GM20000 (cell line): ENCODE results near the gene SC5D.

ENCODE experiments used
- DNase-seq: peaks from one replicate; pipeline ENCODE4 v3.0.0; 2012; ENCODE audit warnings: low spot score
- TF ChIP-seq, protein P1 (sequence below): IDR thresholded peaks from 2 replicates; pipeline ENCODE4 v1.5.1; 2012; ENCODE audit warnings: mild to moderate bottlenecking, control low read depth; ENCODE audit errors: extremely low read depth, missing control alignments

Gene SC5D

DNA sequence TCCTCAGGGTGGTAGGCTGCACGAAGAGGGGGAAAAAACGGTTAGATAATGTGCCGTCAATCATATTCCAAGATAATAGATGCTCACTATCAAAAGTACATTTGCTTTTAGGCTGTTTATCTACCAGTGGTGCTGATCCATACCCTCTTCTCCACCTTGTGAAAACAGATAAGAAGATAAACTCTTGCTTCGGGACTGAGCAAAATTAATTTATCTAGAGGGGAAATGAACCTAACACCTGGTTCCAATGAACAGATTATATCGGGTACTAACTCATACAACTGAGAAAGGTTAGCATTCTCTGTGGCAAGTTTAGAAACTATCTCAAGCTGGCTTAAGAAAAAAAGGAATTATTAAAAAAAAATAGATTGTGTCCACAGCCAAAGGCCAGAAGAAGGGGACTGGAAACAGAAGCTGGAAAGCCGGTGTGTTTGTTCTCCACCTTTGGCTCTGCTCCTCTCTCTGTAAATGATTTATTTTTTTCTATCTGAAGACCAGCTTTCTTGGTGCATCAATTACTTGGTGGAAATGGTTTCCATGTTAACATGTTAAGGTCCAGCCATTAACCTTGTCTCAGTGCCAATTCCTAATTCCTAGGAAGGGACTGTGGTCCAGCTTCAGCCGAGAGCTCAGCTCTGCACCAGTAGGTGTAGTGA lies 55.8 kb downstream of the SC5D start:
- no peak for DNase-seq
- TF ChIP-seq, protein P1, sequence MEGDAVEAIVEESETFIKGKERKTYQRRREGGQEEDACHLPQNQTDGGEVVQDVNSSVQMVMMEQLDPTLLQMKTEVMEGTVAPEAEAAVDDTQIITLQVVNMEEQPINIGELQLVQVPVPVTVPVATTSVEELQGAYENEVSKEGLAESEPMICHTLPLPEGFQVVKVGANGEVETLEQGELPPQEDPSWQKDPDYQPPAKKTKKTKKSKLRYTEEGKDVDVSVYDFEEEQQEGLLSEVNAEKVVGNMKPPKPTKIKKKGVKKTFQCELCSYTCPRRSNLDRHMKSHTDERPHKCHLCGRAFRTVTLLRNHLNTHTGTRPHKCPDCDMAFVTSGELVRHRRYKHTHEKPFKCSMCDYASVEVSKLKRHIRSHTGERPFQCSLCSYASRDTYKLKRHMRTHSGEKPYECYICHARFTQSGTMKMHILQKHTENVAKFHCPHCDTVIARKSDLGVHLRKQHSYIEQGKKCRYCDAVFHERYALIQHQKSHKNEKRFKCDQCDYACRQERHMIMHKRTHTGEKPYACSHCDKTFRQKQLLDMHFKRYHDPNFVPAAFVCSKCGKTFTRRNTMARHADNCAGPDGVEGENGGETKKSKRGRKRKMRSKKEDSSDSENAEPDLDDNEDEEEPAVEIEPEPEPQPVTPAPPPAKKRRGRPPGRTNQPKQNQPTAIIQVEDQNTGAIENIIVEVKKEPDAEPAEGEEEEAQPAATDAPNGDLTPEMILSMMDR, result no peak

GRCh38 chr11:121349790-121350189 lies 57.2 kb downstream of the SC5D start:
- DNase-seq, result no peak
- TF ChIP-seq, protein P1, result no peak

- TF ChIP-seq, protein P1, result no peak
These were observed 57.9 kb downstream of the SC5D start for GRCh38 chr11:121350314-121351082.

GRCh38 chr11:121351083-121351630 lies 58.6 kb downstream of the SC5D start:
- TF ChIP-seq, protein P1, result no peak

More at GRCh38 chr11:121350314-121351082, 57.9 kb downstream of the SC5D start:
- no peak for DNase-seq

DNA sequence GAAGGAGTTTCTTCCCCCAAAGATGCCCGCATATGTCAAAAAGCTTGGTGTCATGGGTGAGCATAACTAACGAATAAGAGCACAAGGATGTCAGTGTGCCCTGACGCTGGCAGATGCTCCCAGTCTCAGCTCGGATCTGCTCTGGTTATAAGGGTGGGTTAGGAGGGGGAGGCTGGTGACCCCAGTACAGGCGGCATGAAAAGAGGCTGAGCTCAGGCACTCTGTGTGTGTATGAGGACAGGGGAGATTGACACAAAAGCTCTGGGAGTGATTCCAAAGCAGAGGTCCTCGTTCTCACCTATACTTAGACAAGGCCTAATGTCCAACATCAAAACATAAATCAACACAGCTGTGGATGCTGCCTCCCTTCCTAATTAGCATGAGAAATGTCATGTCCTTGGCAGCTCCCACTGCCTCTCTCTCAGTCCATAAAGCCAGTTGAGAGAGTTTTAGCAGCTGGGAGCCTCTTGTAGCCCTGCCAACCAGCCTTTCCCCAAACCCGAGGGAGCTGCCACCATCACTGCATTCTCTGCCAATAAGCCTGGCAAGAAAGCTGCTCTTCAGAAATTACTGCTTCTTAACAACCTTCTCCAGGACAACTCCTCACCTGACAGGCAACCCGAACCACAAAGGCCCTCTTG lies 59.8 kb downstream of the SC5D start:
- no peak for DNase-seq

More at GRCh38 chr11:121351083-121351630, 58.6 kb downstream of the SC5D start:
- DNase-seq, result no peak

DNA sequence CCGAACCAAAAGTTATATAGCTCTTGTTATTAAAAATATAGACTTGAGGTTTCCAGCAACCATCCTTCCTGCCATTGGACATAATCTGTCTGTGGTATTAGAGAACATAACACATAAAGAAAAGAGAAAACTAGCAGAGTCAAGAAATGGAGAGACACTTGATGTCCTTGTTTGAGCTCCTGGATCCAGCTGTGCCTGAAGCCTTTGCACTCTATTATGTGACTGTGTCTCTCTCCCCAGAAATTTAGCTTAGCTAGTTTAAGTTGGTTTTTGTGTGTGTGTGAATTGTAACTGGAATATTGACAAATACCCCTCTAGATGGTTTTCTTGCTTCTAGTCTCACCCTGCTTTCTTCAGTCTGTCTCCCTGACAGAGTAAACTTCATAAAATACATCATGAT lies 61.6 kb downstream of the SC5D start:
- TF ChIP-seq, protein P1, result no peak
- no peak for DNase-seq

More for the DNA sequence above, 59.8 kb downstream of the SC5D start:
- TF ChIP-seq, protein P1, result no peak
